ENCODE results near the gene PARVB.

Gene PARVB

GRCh38 chr22:44196241-44196640 is 172.1 kb downstream of the PARVB start:
- H3K79me2 ChIP-seq (ENCODE audit: insufficient read depth, low read length), result no peaks in the 10 kb centered on the region
- H3K4me2 ChIP-seq (ENCODE audit: low read length), result no peak overlapping the region
- H3K4me3 ChIP-seq (ENCODE audit: low read depth, low read length, poor library complexity, severe bottlenecking), result no peak overlapping the region
- no peaks in the 10 kb centered on the region for H3K9me3 ChIP-seq (ENCODE audit: low read length)
- no peaks in the 10 kb centered on the region for H3K36me3 ChIP-seq (ENCODE audit: insufficient read depth, low read length)
- no peaks in the 10 kb centered on the region for H3K27me3 ChIP-seq (ENCODE audit: insufficient read depth, low read length)
- H3K4me1 ChIP-seq (ENCODE audit: insufficient read depth, low read length, severe bottlenecking), result no peaks in the 10 kb centered on the region
- H3K9me2 ChIP-seq (ENCODE audit: low read depth, low read length), result no peaks in the 10 kb centered on the region
- no peaks in the 10 kb centered on the region for H4K20me1 ChIP-seq (ENCODE audit: insufficient read depth, low read length)
- H3K27ac ChIP-seq (ENCODE audit: low read depth, low read length, poor library complexity, severe bottlenecking), result no peak overlapping the region
- no peak overlapping the region for H2AFZ ChIP-seq (ENCODE audit: low read length)
- TF ChIP-seq CTCF (IDR thresholded peaks at IDR 0.05; ENCODE audit: low read length), result no peak
- no peak for TF ChIP-seq EZH2 (IDR thresholded peaks at IDR 0.05; ENCODE audit: borderline replicate concordance, low read length)
- no peaks in the 10 kb centered on the region for H3F3A ChIP-seq (ENCODE audit: insufficient read depth, low read length)
- no peak overlapping the region for H3K9ac ChIP-seq (ENCODE audit: low read length)

- H3K27me3 ChIP-seq (ENCODE audit: insufficient read depth, low read length), result peaks cover under 1% of the 10 kb centered on the region; the same call in 1 of the 2 replicates
These were observed 172.6 kb downstream of the PARVB start for GRCh38 chr22:44196731-44197131.

GRCh38 chr22:44197271-44197670 is 173.2 kb downstream of the PARVB start:
- H3K27ac ChIP-seq (ENCODE audit: low read depth, low read length, poor library complexity, severe bottlenecking), result no peak overlapping the region
- H3K9me3 ChIP-seq (ENCODE audit: low read length), result no peaks in the 10 kb centered on the region
- no peak overlapping the region for H3K9ac ChIP-seq (ENCODE audit: low read length)
- no peak overlapping the region for H2AFZ ChIP-seq (ENCODE audit: low read length)
- no peak overlapping the region for H3K4me3 ChIP-seq (ENCODE audit: low read depth, low read length, poor library complexity, severe bottlenecking)
- H3K4me1 ChIP-seq (ENCODE audit: insufficient read depth, low read length, severe bottlenecking), result no peaks in the 10 kb centered on the region
- no peaks in the 10 kb centered on the region for H3K9me2 ChIP-seq (ENCODE audit: low read depth, low read length)
- H3K4me2 ChIP-seq (ENCODE audit: low read length), result no peak overlapping the region
- H4K20me1 ChIP-seq (ENCODE audit: insufficient read depth, low read length), result no peaks in the 10 kb centered on the region
- H3F3A ChIP-seq (ENCODE audit: insufficient read depth, low read length), result no peaks in the 10 kb centered on the region
- no peaks in the 10 kb centered on the region for H3K79me2 ChIP-seq (ENCODE audit: insufficient read depth, low read length)
- TF ChIP-seq EZH2 (IDR thresholded peaks at IDR 0.05; ENCODE audit: borderline replicate concordance, low read length), result no peak
- no peak for TF ChIP-seq CTCF (IDR thresholded peaks at IDR 0.05; ENCODE audit: low read length)
- H3K27me3 ChIP-seq (ENCODE audit: insufficient read depth, low read length), result peaks cover 6% of the 10 kb centered on the region; the same call in 1 of the 2 replicates
- H3K36me3 ChIP-seq (ENCODE audit: insufficient read depth, low read length), result no peaks in the 10 kb centered on the region

More at GRCh38 chr22:44196731-44197131, 172.6 kb downstream of the PARVB start:
- Histone ChIP-seq H2AFZ (ENCODE audit: low read length) (no peak overlapping the region), H3K27ac (ENCODE audit: low read depth, low read length, poor library complexity, severe bottlenecking) (no peak overlapping the region), H3K4me3 (ENCODE audit: low read depth, low read length, poor library complexity, severe bottlenecking) (no peak overlapping the region), H3K9me2 (ENCODE audit: low read depth, low read length) (no peaks in the 10 kb centered on the region), H3F3A (ENCODE audit: insufficient read depth, low read length) (no peaks in the 10 kb centered on the region), H3K9me3 (ENCODE audit: low read length) (no peaks in the 10 kb centered on the region), H3K4me2 (ENCODE audit: low read length) (no peak overlapping the region), H3K4me1 (ENCODE audit: insufficient read depth, low read length, severe bottlenecking) (no peaks in the 10 kb centered on the region), H3K36me3 (ENCODE audit: insufficient read depth, low read length) (no peaks in the 10 kb centered on the region), H4K20me1 (ENCODE audit: insufficient read depth, low read length) (no peaks in the 10 kb centered on the region), H3K9ac (ENCODE audit: low read length) (no peak overlapping the region), H3K79me2 (ENCODE audit: insufficient read depth, low read length) (no peaks in the 10 kb centered on the region)
- TF ChIP-seq EZH2 (IDR thresholded peaks at IDR 0.05; ENCODE audit: borderline replicate concordance, low read length), result no peak
- no peak for TF ChIP-seq CTCF (IDR thresholded peaks at IDR 0.05; ENCODE audit: low read length)

All from OCI-LY1 (cell line).